ENCODE results near the gene C1orf35. TPM values are rescaled to one million over a fixed set of nuclear protein-coding genes. Genes with fewer than 3 reads are reported as not detected.

C1orf35 gene
- total and polyA plus RNA-seq, 7 donors, result 3.6 to 8.2 (median 5.7) TPM

GRCh38 chr1:228088586-228089498, 14.3 kb downstream of the C1orf35 start:
- WGBS, 3 donors, result 63 to 70% (median 70%) methylated on average over 21 of the region's 21 CpGs
- Histone ChIP-seq H3K4me1 (peaks cover 88% of the 10 kb centered on the region), H3K27ac (peak overlapping the region; percentile 50), H3K27me3 (ENCODE audit: insufficient read depth in 3 of 3, low read length in 2 of 3) (no peaks in the 10 kb centered on the region), H3K4me3 (peak overlapping the region; percentile 28), H3K9me3 (no peaks in the 10 kb centered on the region), H3K36me3 (ENCODE audit: insufficient read depth in 1 of 2, low read depth in 1 of 2) (peaks cover 0 to 5% of the 10 kb centered on the region in 2 donors)
- intact Hi-C loops (cut with DNase I), result loop anchor here in 1 of 2 donors (10.0 kb wide), 1 partner anchor 354 kb away; the partner anchor contains the start of genes JMJD4 and SNAP47
- peak in 3 of 4 donors; percentile 13 to 30 (median 16) for ATAC-seq
- TF ChIP-seq CTCF (IDR thresholded peaks at IDR 0.05), result no peak
- peak; percentile 31 to 49 for DNase-seq

GRCh38 chr1:228087771-228088251, 15.3 kb downstream of the C1orf35 start:
- no peak for TF ChIP-seq CTCF (IDR thresholded peaks at IDR 0.05)
- WGBS, 3 donors, result 34 to 41% (median 36%) methylated on average over 7 of the region's 7 CpGs
- peak; percentile 33 to 53 for DNase-seq
- intact Hi-C loops (cut with DNase I), result loop anchor here in 1 of 2 donors (10.0 kb wide), 1 partner anchor 353 kb away; the partner anchor contains the start of genes JMJD4 and SNAP47
- Histone ChIP-seq H3K36me3 (ENCODE audit: insufficient read depth in 1 of 2, low read depth in 1 of 2) (peaks cover 0 to 5% of the 10 kb centered on the region in 2 donors), H3K9me3 (no peaks in the 10 kb centered on the region), H3K4me1 (peaks cover 86% of the 10 kb centered on the region), H3K4me3 (peak overlapping the region; percentile 99), H3K27me3 (ENCODE audit: insufficient read depth in 3 of 3, low read length in 2 of 3) (no peaks in the 10 kb centered on the region), H3K27ac (peak overlapping the region; percentile 50)
- peak in 2 of 4 donors; percentile 8 to 19 for ATAC-seq

- H3K4me3 ChIP-seq, result peak overlapping the region; percentile 99
- H3K27ac ChIP-seq, result peak overlapping the region; percentile 100
- no peaks in the 10 kb centered on the region for H3K27me3 ChIP-seq (ENCODE audit: insufficient read depth in 3 of 3, low read length in 2 of 3)
- 27 to 40% (median 34%) methylated on average over 6 of the region's 6 CpGs for WGBS, 3 donors
- H3K9me3 ChIP-seq, result no peaks in the 10 kb centered on the region
- intact Hi-C loops (cut with DNase I), result loop anchor here in 1 of 2 donors (2.0 to 10.0 kb wide), 2 partner anchors 17 to 351 kb away; partner anchors contain the start of genes C1orf35, JMJD4 and SNAP47
- no peak for TF ChIP-seq CTCF (IDR thresholded peaks at IDR 0.05)
- peaks cover 73% of the 10 kb centered on the region for H3K4me1 ChIP-seq
- DNase-seq (peak; percentile 19 to 28), ATAC-seq (no peak)
- H3K36me3 ChIP-seq (ENCODE audit: insufficient read depth in 1 of 2, low read depth in 1 of 2), result peaks cover 0 to 5% of the 10 kb centered on the region in 2 donors
Measured at GRCh38 chr1:228085287-228085951, 17.7 kb downstream of the C1orf35 start.

- H3K36me3 ChIP-seq (ENCODE audit: insufficient read depth in 1 of 2, low read depth in 1 of 2), result peaks cover 0 to 5% of the 10 kb centered on the region in 2 donors
- peaks cover 67% of the 10 kb centered on the region for H3K4me1 ChIP-seq
- intact Hi-C loops (cut with DNase I), result loop anchor here in 1 of 2 donors (2.0 to 10.0 kb wide), 2 partner anchors 18 to 350 kb away; partner anchors contain the start of genes C1orf35, JMJD4 and SNAP47
- H3K4me3 ChIP-seq, result peak overlapping the region; percentile 99
- DNase-seq (peak; percentile 4 to 15), ATAC-seq (no peak)
- H3K9me3 ChIP-seq, result no peaks in the 10 kb centered on the region
- H3K27me3 ChIP-seq (ENCODE audit: insufficient read depth in 3 of 3, low read length in 2 of 3), result no peaks in the 10 kb centered on the region
- no peak for TF ChIP-seq CTCF (IDR thresholded peaks at IDR 0.05)
- 44 to 57% (median 47%) methylated on average over 5 of the region's 5 CpGs for WGBS, 3 donors
- peak overlapping the region; percentile 100 for H3K27ac ChIP-seq
Measured at GRCh38 chr1:228084797-228085196, 18.3 kb downstream of the C1orf35 start.

Measured in psoas muscle (tissue), 8 donors.